H1 (cell line): ENCODE results near the gene ZNF692. TPM values are rescaled to one million over a fixed set of nuclear protein-coding genes. Genes with fewer than 3 reads are reported as not detected.

Experiments used
- BCL11A ChIP-seq, 2 experiments: IDR thresholded peaks; one replicate each; pipeline ENCODE4 v1.6.1; 2011; ENCODE audit warnings: low read depth in 2 of 2, low read length in 2 of 2, mild to moderate bottlenecking in 2 of 2
- BRCA1 ChIP-seq: IDR thresholded peaks from 2 replicates; pipeline ENCODE4 v1.6.1; 2012; ENCODE audit warnings: low read depth, low read length, improper control_type of control experiment
- CHD7 ChIP-seq: fragments of 300-600 bp; sonication (generic); IDR thresholded peaks from 2 replicates; pipeline ENCODE4 v1.7.1; 2012; ENCODE audit warnings: low read length, moderate library complexity, mild to moderate bottlenecking, inconsistent platforms; ENCODE audit not compliant: insufficient replicate concordance
- HDAC6 ChIP-seq: IDR thresholded peaks from one replicate; pipeline ENCODE4 v1.7.1; 2012; ENCODE audit warnings: low read depth, mild to moderate bottlenecking, inconsistent platforms, low read length, moderate library complexity
- JUND ChIP-seq: IDR thresholded peaks from 2 replicates; pipeline ENCODE4 v1.6.1; 2011; ENCODE audit warnings: mild to moderate bottlenecking, improper control_type of control experiment, low read length
- KDM4A ChIP-seq: IDR thresholded peaks from one replicate; pipeline ENCODE4 v1.7.1; 2012; ENCODE audit warnings: low read depth, mild to moderate bottlenecking, moderate library complexity, low read length, inconsistent platforms; ENCODE audit not compliant: severe bottlenecking
- POLR2AphosphoS5 ChIP-seq: IDR thresholded peaks from 2 replicates; pipeline ENCODE4 v1.6.1; 2011; ENCODE audit warnings: low read depth, low read length
- TEAD4 ChIP-seq: IDR thresholded peaks from 2 replicates; pipeline ENCODE4 v1.6.1; 2012; ENCODE audit warnings: low read depth, low read length, inconsistent platforms, mixed read lengths
- USF2 ChIP-seq: IDR thresholded peaks from 2 replicates; pipeline ENCODE4 v1.6.1; 2011; ENCODE audit warnings: low read length, improper control_type of control experiment
- polyA plus RNA-seq, 7 experiments: library from polyadenylated mRNA; depleted of rRNA in 3 of 7; stranded (reverse) in 5 of 7; unstranded in 2 of 7; fragments of >200 nt in 5 of 7; fragments of 200-250 nt in 2 of 7; gene quantifications; 1 replicate in 5 of 7; 2 replicates in 1 of 7; 4 replicates in 1 of 7; pipeline versions ENCODE4 v1.2.1 to v1.2.3, GENCODE V29; 2011 to 2013; ENCODE audit warnings: missing spikeins in 2 of 7, mixed read lengths in 2 of 7
- total RNA-seq: library from RNA; stranded (reverse); fragmentation: NEBNext Ultra II Directional; extraction: Animal tissue kit (Norgen Biotek cat#: 25700); gene quantifications from 2 replicates; pipeline ENCODE4 v1.2.1, GENCODE V29; 2021

Gene ZNF692
- total and polyA plus RNA-seq, 2 of the 8 experiments (the other 6 are each of a cell fraction or from before 2014, with no cell fraction given): 38.4 to 52.3 TPM

GRCh38 chr1:248838357-248839167, 20.3 kb downstream of the ZNF692 start (continued):
- TF ChIP-seq CHD7 (no peak), POLR2AphosphoS5 (peak; percentile 75), JUND (0 out of 2 replicates have a peak, but pooled peaks have one; percentile 27), BRCA1 (no peak), KDM4A (peak; percentile 73), BCL11A (IDR thresholded peaks at IDR 0.05; ENCODE audit: low read depth in 2 of 2, low read length in 2 of 2) (no peak), USF2 (no peak), TEAD4 (no peak; the same call in 1 of the 2 replicates), HDAC6 (no peak)
